ENCODE results near the gene TMED1. TPM values are rescaled to one million over a fixed set of nuclear protein-coding genes. Genes with fewer than 3 reads are reported as not detected.

The TMED1 gene
- total RNA-seq, 2 donors from 2014 or later = 17.6 to 20.2 TPM

- ATAC-seq (replicated peaks) = no peak
- no peaks in the 10 kb centered on the region for H3K27me3 Mint-ChIP-seq
- H3K36me3 Mint-ChIP-seq (ENCODE audit: low read depth) = peaks cover 43% of the 10 kb centered on the region
- H3K4me3 Mint-ChIP-seq = no peak overlapping the region
- H3K4me1 Mint-ChIP-seq = peaks cover 14% of the 10 kb centered on the region
- peak overlapping the region; percentile 58 for H3K27ac Mint-ChIP-seq
- H3K9me3 Mint-ChIP-seq = no peaks in the 10 kb centered on the region
These were observed 19.9 kb downstream of the TMED1 start for GRCh38 chr19:10815969-10816644.

GRCh38 chr19:10815007-10815536, 20.9 kb downstream of the TMED1 start:
- Mint-ChIP-seq H3K27ac (peak overlapping the region; percentile 42), H3K4me1 (peaks cover 9% of the 10 kb centered on the region), H3K27me3 (no peaks in the 10 kb centered on the region), H3K9me3 (no peaks in the 10 kb centered on the region), H3K4me3 (no peak overlapping the region), H3K36me3 (ENCODE audit: low read depth) (peaks cover 41% of the 10 kb centered on the region)
- ATAC-seq (replicated peaks) = no peak

GRCh38 chr19:10812902-10813404, 23.1 kb downstream of the TMED1 start:
- Mint-ChIP-seq H3K4me3 (peak overlapping the region; percentile 52), H3K9me3 (no peaks in the 10 kb centered on the region), H3K27me3 (no peaks in the 10 kb centered on the region), H3K27ac (peak overlapping the region; percentile 91), H3K36me3 (ENCODE audit: low read depth) (peaks cover 50% of the 10 kb centered on the region), H3K4me1 (peaks cover 22% of the 10 kb centered on the region)
- peak; percentile 80 for ATAC-seq (replicated peaks)

GRCh38 chr19:10812196-10812595, 23.8 kb downstream of the TMED1 start:
- Mint-ChIP-seq H3K27ac (no peak overlapping the region), H3K4me1 (peaks cover 22% of the 10 kb centered on the region), H3K27me3 (no peaks in the 10 kb centered on the region), H3K4me3 (no peak overlapping the region), H3K36me3 (ENCODE audit: low read depth) (peaks cover 53% of the 10 kb centered on the region), H3K9me3 (no peaks in the 10 kb centered on the region)
- no peak for ATAC-seq (replicated peaks)

GRCh38 chr19:10811391-10812111, 24.5 kb downstream of the TMED1 start:
- Mint-ChIP-seq H3K36me3 (ENCODE audit: low read depth) (peaks cover 53% of the 10 kb centered on the region), H3K9me3 (no peaks in the 10 kb centered on the region), H3K4me1 (peaks cover 22% of the 10 kb centered on the region), H3K4me3 (no peak overlapping the region), H3K27me3 (no peaks in the 10 kb centered on the region), H3K27ac (no peak overlapping the region)
- ATAC-seq (replicated peaks) = no peak

GRCh38 chr19:10809651-10810285, 26.2 kb downstream of the TMED1 start:
- H3K27ac Mint-ChIP-seq = peak overlapping the region; percentile 76
- no peaks in the 10 kb centered on the region for H3K9me3 Mint-ChIP-seq
- no peaks in the 10 kb centered on the region for H3K27me3 Mint-ChIP-seq
- H3K4me1 Mint-ChIP-seq = peaks cover 22% of the 10 kb centered on the region
- H3K4me3 Mint-ChIP-seq = peak overlapping the region; percentile 67
- no peak for ATAC-seq (replicated peaks)
- peaks cover 64% of the 10 kb centered on the region for H3K36me3 Mint-ChIP-seq (ENCODE audit: low read depth)

GRCh38 chr19:10808937-10809649, 26.9 kb downstream of the TMED1 start:
- Mint-ChIP-seq H3K27me3 (no peaks in the 10 kb centered on the region), H3K27ac (peak overlapping the region; percentile 76), H3K4me1 (peaks cover 22% of the 10 kb centered on the region), H3K9me3 (no peaks in the 10 kb centered on the region), H3K4me3 (peak overlapping the region; percentile 67), H3K36me3 (ENCODE audit: low read depth) (peaks cover 65% of the 10 kb centered on the region)
- ATAC-seq (replicated peaks) = peak; percentile 86

GRCh38 chr19:10805758-10806247, 30.2 kb downstream of the TMED1 start:
- Mint-ChIP-seq H3K4me3 (no peak overlapping the region), H3K4me1 (peaks cover 14% of the 10 kb centered on the region), H3K27ac (peak overlapping the region; percentile 82), H3K9me3 (no peaks in the 10 kb centered on the region), H3K27me3 (no peaks in the 10 kb centered on the region), H3K36me3 (ENCODE audit: low read depth) (peaks cover 80% of the 10 kb centered on the region)
- no peak for ATAC-seq (replicated peaks)

GRCh38 chr19:10805065-10805757, 30.8 kb downstream of the TMED1 start:
- peaks cover 80% of the 10 kb centered on the region for H3K36me3 Mint-ChIP-seq (ENCODE audit: low read depth)
- peak; percentile 28 for ATAC-seq (replicated peaks)
- no peaks in the 10 kb centered on the region for H3K9me3 Mint-ChIP-seq
- no peaks in the 10 kb centered on the region for H3K27me3 Mint-ChIP-seq
- peaks cover 15% of the 10 kb centered on the region for H3K4me1 Mint-ChIP-seq
- H3K27ac Mint-ChIP-seq = peak overlapping the region; percentile 82
- no peak overlapping the region for H3K4me3 Mint-ChIP-seq

- Mint-ChIP-seq H3K4me3 (no peak overlapping the region), H3K9me3 (no peaks in the 10 kb centered on the region), H3K27ac (peak overlapping the region; percentile 88), H3K36me3 (ENCODE audit: low read depth) (peaks cover 76% of the 10 kb centered on the region), H3K27me3 (no peaks in the 10 kb centered on the region), H3K4me1 (peaks cover 12% of the 10 kb centered on the region)
- no peak for ATAC-seq (replicated peaks)
These were observed 32.8 kb downstream of the TMED1 start for GRCh38 chr19:10803252-10803651.

- no peaks in the 10 kb centered on the region for H3K9me3 Mint-ChIP-seq
- ATAC-seq (replicated peaks) = no peak
- no peak overlapping the region for H3K4me3 Mint-ChIP-seq
- peaks cover 78% of the 10 kb centered on the region for H3K36me3 Mint-ChIP-seq (ENCODE audit: low read depth)
- no peaks in the 10 kb centered on the region for H3K27me3 Mint-ChIP-seq
- no peak overlapping the region for H3K27ac Mint-ChIP-seq
- peaks cover 17% of the 10 kb centered on the region for H3K4me1 Mint-ChIP-seq
These were observed 33.5 kb downstream of the TMED1 start for GRCh38 chr19:10802479-10802878.

GRCh38 chr19:10800488-10800887, 35.5 kb downstream of the TMED1 start:
- ATAC-seq (replicated peaks) = no peak
- H3K27me3 Mint-ChIP-seq = no peaks in the 10 kb centered on the region
- peak overlapping the region; percentile 49 for H3K4me3 Mint-ChIP-seq

GRCh38 chr19:10797541-10798256, 38.3 kb downstream of the TMED1 start:
- H3K27me3 Mint-ChIP-seq = no peaks in the 10 kb centered on the region
- H3K36me3 Mint-ChIP-seq (ENCODE audit: low read depth) = peaks cover 88% of the 10 kb centered on the region
- peaks cover 23% of the 10 kb centered on the region for H3K4me1 Mint-ChIP-seq
- peak overlapping the region; percentile 98 for H3K27ac Mint-ChIP-seq
- peak overlapping the region; percentile 93 for H3K4me3 Mint-ChIP-seq
- no peaks in the 10 kb centered on the region for H3K9me3 Mint-ChIP-seq
- peak; percentile 94 for ATAC-seq (replicated peaks)

More at GRCh38 chr19:10800488-10800887, 35.5 kb downstream of the TMED1 start:
- Mint-ChIP-seq H3K4me1 (peaks cover 23% of the 10 kb centered on the region), H3K9me3 (no peaks in the 10 kb centered on the region), H3K36me3 (ENCODE audit: low read depth) (peaks cover 86% of the 10 kb centered on the region), H3K27ac (peak overlapping the region; percentile 86)

Data from activated T-helper 17 cell treated with anti-CD3 and anti-CD28 coated beads, Interleukin-2, amount 50 U/mL, for 72 hours (primary cell).